ENCODE data around the gene SLC28A2. TPM values are rescaled to one million over a fixed set of nuclear protein-coding genes. Genes with fewer than 3 reads are reported as not detected.

The SLC28A2 gene
- total RNA-seq, 1 experiment from 2014 or later, result not detected

- CTCF ChIA-PET, result no interaction called here
Observed at GRCh38 chr15:45262906-45263461, 10.9 kb downstream of the SLC28A2 start.

GRCh38 chr15:45263854-45264253 lies 11.8 kb downstream of the SLC28A2 start:
- intact Hi-C loops (cut with micrococcal nuclease; ENCODE audit: unreplicated experiment), result no loop called here
- H3K36me3 ChIP-seq (ENCODE audit: insufficient read depth, low read length, poor library complexity, severe bottlenecking), result no peaks in the 10 kb centered on the region
- no peak overlapping the region for H3K4me3 ChIP-seq (ENCODE audit: low read depth, low read length, poor library complexity, severe bottlenecking)
- ChIA-PET CTCF (no interaction called here), POLR2A (ENCODE audit: low non-redundant PET) (no interaction called here)
- TF ChIP-seq CTCF (conservative IDR thresholded peaks at IDR 0.05; ENCODE audit: low read depth, low read length), result no peak
- TF ChIP-seq EZH2 (IDR thresholded peaks at IDR 0.05; ENCODE audit: borderline replicate concordance, low read depth, low read length, poor library complexity, severe bottlenecking), result no peak
- no peaks in the 10 kb centered on the region for H3K27me3 ChIP-seq (replicated peaks; ENCODE audit: insufficient read depth, low read depth, low read length, poor library complexity)
- BruUV-seq (replicated peaks), result no TSS peak
- no peak overlapping the region for H3K27ac ChIP-seq (ENCODE audit: low read depth, low read length, poor library complexity, severe bottlenecking)
- H3K4me1 ChIP-seq (ENCODE audit: insufficient read depth, low read length, poor library complexity, severe bottlenecking), result no peaks in the 10 kb centered on the region
- DNase-seq (ENCODE audit: low spot score), result no peak
- H3K9me3 ChIP-seq (ENCODE audit: low read depth, low read length, poor library complexity, severe bottlenecking), result no peaks in the 10 kb centered on the region

More at GRCh38 chr15:45262906-45263461, 10.9 kb downstream of the SLC28A2 start:
- no TSS peak for BruUV-seq (replicated peaks)
- Histone ChIP-seq H3K9me3 (ENCODE audit: low read depth, low read length, poor library complexity, severe bottlenecking) (no peaks in the 10 kb centered on the region), H3K36me3 (ENCODE audit: insufficient read depth, low read length, poor library complexity, severe bottlenecking) (no peaks in the 10 kb centered on the region), H3K27me3 (replicated peaks; ENCODE audit: insufficient read depth, low read depth, low read length, poor library complexity) (no peaks in the 10 kb centered on the region), H3K4me3 (ENCODE audit: low read depth, low read length, poor library complexity, severe bottlenecking) (no peak overlapping the region), H3K27ac (ENCODE audit: low read depth, low read length, poor library complexity, severe bottlenecking) (no peak overlapping the region), H3K4me1 (ENCODE audit: insufficient read depth, low read length, poor library complexity, severe bottlenecking) (no peaks in the 10 kb centered on the region)
- intact Hi-C loops (cut with micrococcal nuclease; ENCODE audit: unreplicated experiment), result no loop called here
- TF ChIP-seq EZH2 (IDR thresholded peaks at IDR 0.05; ENCODE audit: borderline replicate concordance, low read depth, low read length, poor library complexity, severe bottlenecking) (no peak), CTCF (conservative IDR thresholded peaks at IDR 0.05; ENCODE audit: low read depth, low read length) (no peak)
- DNase-seq (ENCODE audit: low spot score), result no peak
- POLR2A ChIA-PET (ENCODE audit: low non-redundant PET), result no interaction called here

GRCh38 chr15:45265506-45265905 lies 13.5 kb downstream of the SLC28A2 start:
- Histone ChIP-seq H3K4me1 (ENCODE audit: insufficient read depth, low read length, poor library complexity, severe bottlenecking) (no peaks in the 10 kb centered on the region), H3K27ac (ENCODE audit: low read depth, low read length, poor library complexity, severe bottlenecking) (no peak overlapping the region), H3K4me3 (ENCODE audit: low read depth, low read length, poor library complexity, severe bottlenecking) (no peak overlapping the region), H3K36me3 (ENCODE audit: insufficient read depth, low read length, poor library complexity, severe bottlenecking) (no peaks in the 10 kb centered on the region), H3K27me3 (replicated peaks; ENCODE audit: insufficient read depth, low read depth, low read length, poor library complexity) (no peaks in the 10 kb centered on the region), H3K9me3 (ENCODE audit: low read depth, low read length, poor library complexity, severe bottlenecking) (no peaks in the 10 kb centered on the region)
- BruUV-seq (replicated peaks), result no TSS peak
- intact Hi-C loops (cut with micrococcal nuclease; ENCODE audit: unreplicated experiment), result no loop called here
- ChIA-PET CTCF (no interaction called here), POLR2A (ENCODE audit: low non-redundant PET) (no interaction called here)
- no peak for DNase-seq (ENCODE audit: low spot score)
- TF ChIP-seq CTCF (conservative IDR thresholded peaks at IDR 0.05; ENCODE audit: low read depth, low read length), result no peak
- TF ChIP-seq EZH2 (IDR thresholded peaks at IDR 0.05; ENCODE audit: borderline replicate concordance, low read depth, low read length, poor library complexity, severe bottlenecking), result no peak
